ENCODE results near the gene CLPTM1L. TPM values are rescaled to one million over a fixed set of nuclear protein-coding genes. Genes with fewer than 3 reads are reported as not detected.
"Not testable (repeated sequence)": the region's sequence is repeated elsewhere in the genome, so short reads cannot be mapped to it uniquely, and the experiment has no call there.

Gene CLPTM1L
- total RNA-seq, 1 donor from 2014 or later = 169 TPM

GRCh38 chr5:1380910-1381309, 36.0 kb upstream of the CLPTM1L start:
- DNase-seq (ENCODE audit: low read depth) = no peak

- DNase-seq (ENCODE audit: low read depth) = no peak
Observed at GRCh38 chr5:1380011-1380817, 35.3 kb upstream of the CLPTM1L start.

- no peak for DNase-seq (ENCODE audit: low read depth)
Observed at GRCh38 chr5:1378866-1379659, 34.2 kb upstream of the CLPTM1L start.

- DNase-seq (ENCODE audit: low read depth) = no peak
Observed at GRCh38 chr5:1378096-1378495, 33.2 kb upstream of the CLPTM1L start.

DNA sequence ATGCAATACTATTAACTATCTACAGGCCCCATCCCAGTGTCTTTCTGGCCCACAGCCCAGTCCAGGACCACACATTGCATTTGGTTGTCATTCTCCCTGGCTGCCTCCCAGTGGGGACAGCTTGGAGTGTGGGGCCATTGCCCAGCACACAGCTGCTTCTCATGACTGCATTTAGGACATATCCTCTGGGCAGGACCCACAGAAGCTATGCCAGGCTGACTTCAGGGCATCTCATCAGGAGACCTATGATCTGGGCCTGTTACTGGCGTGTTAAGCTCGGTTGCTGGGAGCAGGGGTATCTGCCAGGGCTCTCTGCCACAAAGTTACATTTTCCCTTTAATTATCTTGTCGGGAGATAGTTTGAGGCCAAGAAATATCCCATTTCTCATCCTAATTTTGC, 32.1 kb upstream of the CLPTM1L start:
- peak; percentile 62 for DNase-seq (ENCODE audit: low read depth)

DNA sequence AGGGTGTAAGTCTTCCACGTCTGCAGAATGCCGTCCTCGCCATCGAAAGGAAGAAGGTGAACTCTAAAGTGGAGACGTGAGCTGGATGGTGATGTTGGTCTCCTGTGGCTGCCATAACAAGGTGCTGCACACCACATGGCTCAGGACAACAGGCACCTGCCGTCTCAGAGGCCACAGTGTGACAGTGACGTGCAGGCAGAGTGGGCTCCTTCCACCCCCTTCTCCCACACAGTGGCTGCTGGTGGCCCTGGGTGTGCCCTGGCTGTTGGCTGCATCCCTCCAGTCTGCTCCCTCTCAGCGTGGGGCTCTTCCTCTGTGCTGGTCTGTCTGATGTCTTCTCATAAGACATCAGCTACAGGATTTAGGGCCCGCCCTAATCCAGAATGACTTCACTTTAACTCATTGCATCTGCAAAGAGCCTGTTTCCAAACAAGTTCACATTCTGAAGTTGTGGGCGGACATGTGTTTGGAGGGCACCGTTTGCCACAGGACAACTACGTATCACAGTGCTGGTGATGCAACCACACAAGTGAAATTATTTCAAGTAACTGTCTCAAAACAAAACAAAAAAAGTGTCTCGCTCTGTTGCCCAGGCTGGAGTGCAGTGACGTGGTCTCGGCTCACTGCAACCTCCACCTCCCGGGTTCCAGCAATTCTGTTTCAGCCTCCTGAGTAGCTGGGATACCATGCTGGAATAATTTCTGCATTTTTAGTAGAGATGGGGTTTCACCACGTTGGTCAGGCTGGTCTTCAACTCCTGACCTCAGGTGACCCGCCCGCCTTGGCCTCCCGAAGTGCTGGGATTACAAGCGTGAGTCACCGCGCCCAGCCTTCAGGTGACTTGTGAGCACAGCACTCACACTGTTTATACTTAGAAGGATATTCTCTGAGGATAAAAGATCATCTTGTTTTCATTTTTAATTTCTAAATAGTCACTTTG, 31.2 kb upstream of the CLPTM1L start:
- DNase-seq (ENCODE audit: low read depth) = peak; percentile 4

DNA sequence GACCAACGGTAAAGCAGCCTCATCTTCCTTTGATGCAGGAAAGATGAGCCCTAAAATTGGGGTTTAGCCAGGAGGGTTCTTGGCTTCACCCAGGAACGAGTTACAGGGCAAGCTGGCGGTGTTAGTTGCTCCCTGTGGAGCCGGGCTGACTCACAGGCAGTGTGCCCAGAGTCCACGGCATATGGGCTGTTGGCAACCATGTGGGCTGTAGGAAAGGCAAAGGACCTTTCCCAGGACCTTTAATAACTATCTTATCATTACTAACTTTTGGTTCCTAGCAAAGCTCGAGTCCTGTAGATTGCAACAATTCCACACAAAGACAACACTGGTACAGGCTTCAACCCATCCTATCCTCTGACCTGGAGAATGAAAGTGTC, 29.8 kb upstream of the CLPTM1L start:
- DNase-seq (ENCODE audit: low read depth) = peak; percentile 54

- DNase-seq (ENCODE audit: low read depth) = no peak
Observed at GRCh38 chr5:1374030-1374678, 29.3 kb upstream of the CLPTM1L start.

GRCh38 chr5:1371972-1372342, 27.1 kb upstream of the CLPTM1L start:
- not testable (repeated sequence) for DNase-seq (ENCODE audit: low read depth)

GRCh38 chr5:1371218-1371971, 26.5 kb upstream of the CLPTM1L start:
- no peak for DNase-seq (ENCODE audit: low read depth)

DNA sequence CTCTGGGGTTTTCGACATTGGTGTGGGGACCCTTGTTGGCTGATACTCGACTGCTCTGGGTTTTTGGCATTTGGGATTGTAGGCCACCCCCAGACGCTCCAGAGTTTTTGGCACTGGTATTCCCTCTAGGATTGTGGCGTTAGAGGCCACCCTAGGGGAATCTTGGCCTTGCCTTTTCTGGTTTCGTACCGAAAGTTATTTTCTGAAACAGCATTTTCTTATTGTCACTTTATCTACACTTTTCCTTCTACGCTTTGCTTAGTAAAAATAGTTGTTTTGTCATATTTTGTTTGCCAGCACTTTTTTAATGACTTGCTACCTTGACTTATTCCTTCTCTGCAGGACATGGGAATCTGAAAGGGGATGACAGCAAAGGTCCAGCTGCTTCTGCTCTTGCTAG, 25.1 kb upstream of the CLPTM1L start:
- DNase-seq (ENCODE audit: low read depth) = no peak

- no peak for DNase-seq (ENCODE audit: low read depth)
Observed at GRCh38 chr5:1368756-1369155, 23.9 kb upstream of the CLPTM1L start.

GRCh38 chr5:1368236-1368635, 23.3 kb upstream of the CLPTM1L start:
- no peak for DNase-seq (ENCODE audit: low read depth)

DNA sequence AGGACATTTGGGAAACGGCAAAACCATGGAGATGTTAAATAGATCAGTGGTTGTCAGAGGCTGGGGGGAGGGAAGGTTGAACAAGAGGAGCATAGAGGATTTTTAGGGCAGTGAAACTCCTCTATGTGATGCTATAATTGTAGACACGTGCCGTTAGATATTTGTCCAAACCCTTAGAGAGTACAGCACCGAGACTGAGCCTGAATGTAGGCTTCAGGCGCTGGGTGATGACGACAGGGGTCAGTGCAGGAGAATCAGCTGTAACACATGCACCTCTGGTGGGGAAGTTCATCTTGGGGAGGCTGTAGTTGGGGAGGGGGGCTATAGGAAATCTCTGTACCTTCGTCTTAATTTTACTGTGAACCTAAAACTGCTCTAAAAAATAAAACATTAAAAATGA, 22.2 kb upstream of the CLPTM1L start:
- no peak for DNase-seq (ENCODE audit: low read depth)

GRCh38 chr5:1366514-1366913, 21.6 kb upstream of the CLPTM1L start:
- DNase-seq (ENCODE audit: low read depth) = no peak

DNA sequence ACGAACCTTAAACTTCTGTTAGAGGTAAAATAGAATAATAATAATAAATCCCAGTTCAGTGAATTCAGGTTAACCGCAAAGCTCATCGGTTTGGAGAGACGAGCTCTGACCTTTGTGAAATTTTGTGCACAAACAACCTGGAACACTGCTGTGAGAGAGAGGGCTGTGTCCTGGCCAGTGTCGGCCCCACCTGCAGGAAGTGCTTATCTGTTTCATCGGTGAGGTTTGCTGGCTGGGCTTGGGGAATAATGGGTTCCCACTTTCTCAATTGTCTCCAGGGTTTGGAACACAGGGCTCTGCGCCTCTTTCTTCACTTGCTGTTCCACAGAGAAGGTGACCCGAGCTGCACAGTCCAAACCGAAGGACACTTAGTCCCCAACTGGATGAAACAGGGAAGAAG, 19.3 kb upstream of the CLPTM1L start:
- no peak for DNase-seq (ENCODE audit: low read depth)

GRCh38 chr5:1363581-1363980, 18.7 kb upstream of the CLPTM1L start:
- DNase-seq (ENCODE audit: low read depth) = no peak

DNA sequence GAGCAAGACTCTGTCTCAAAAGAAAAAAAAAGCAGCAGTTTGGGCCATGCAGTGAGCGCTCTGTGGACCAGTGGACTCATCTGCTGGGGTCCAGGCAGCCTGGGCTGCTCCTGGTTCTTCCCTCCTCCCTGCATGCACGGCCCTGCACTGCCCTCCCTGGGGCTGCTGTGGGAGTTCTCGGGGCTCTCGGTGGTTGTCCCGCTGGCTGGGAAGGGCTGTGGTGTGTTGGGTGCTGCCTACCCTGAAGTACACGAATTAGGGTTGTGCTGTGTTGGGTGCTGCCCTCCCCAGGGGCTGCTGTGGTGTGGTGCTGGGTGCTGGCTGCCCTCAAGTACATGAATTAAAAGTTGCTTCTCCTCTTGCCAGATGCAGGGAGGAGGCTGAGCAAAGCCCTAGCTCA, 18.3 kb upstream of the CLPTM1L start:
- DNase-seq (ENCODE audit: low read depth) = no peak

DNA sequence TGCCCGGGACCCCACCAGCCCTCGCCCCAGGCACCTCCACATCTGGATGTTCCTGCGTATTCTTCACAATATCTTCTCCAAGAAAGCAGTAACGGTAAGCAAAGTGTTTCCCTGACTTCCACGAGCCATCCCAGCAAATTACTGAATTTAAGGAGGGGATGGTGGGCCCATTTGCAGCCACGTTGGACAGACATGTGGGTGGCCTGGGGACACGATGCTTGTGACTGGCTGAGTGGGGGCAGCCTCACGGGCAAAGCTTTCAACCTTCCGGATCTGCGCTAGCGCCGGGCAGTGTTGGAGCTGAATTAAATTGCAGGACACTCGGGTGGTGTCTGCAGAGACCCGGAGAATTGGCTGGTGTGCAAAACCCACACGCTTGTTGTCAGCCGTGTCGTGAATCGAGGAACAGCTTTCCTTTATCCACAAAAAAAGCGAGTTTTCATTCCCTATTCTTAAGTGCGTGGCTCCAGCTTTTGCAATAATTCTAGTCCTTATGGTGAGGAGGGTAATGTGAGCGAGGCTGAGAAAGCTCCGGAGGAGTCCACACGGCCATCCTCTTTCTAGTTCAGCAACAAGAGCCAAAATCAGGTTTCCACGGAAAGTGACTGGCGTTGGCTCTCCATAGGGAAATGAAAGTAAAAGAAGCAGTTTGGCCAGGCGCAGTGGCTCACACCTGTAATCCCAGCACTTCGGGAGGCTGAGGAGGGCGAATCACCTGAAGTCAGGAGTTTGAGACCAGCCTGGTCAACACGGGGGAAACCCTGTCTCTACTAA, 17.5 kb upstream of the CLPTM1L start:
- no peak for DNase-seq (ENCODE audit: low read depth)

- DNase-seq (ENCODE audit: low read depth) = no peak
Observed at GRCh38 chr5:1360861-1361260, 16.0 kb upstream of the CLPTM1L start.

Data from myocyte (in vitro differentiated cells).